Right ventricle myocardium superior (tissue), 1 donor: ENCODE data around the gene ATP5PB. TPM values are rescaled to one million over a fixed set of nuclear protein-coding genes. Genes with fewer than 3 reads are reported as not detected.

Experiments used
- ATAC-seq: fragments of 200-7000 bp; cut with Tn5 transposase; one replicate; pipeline ENCODE4 v1.9.1; 2020; ENCODE audit warnings: mild to moderate bottlenecking; ENCODE audit not compliant: poor library complexity
- DNase-seq: peaks from one replicate; pipeline ENCODE4 v3.0.0-alpha.2; 2020
- intact Hi-C: fragments of 100-400 bp; cut with DNase I; formaldehyde crosslinking; loops from one replicate; pipeline ENCODE4 v1.11.2; 2022
- total RNA-seq: library from RNA; stranded (reverse); fragmentation: NEBNext Ultra II Directional; extraction: Animal tissue kit (Norgen Biotek cat#: 25700); gene quantifications from one replicate; pipeline ENCODE4 v1.2.1, GENCODE V29; 2021
- donor health status: DM: no; HTN: yes; CAD: no; lungs with severe emphysema.

Gene ATP5PB
- total RNA-seq, 1 donor from 2014 or later: 680 TPM

GRCh38 chr1:111442457-111442856, 6.8 kb upstream of the ATP5PB start:
- intact Hi-C loops: no loop called here
- ATAC-seq (no peak), DNase-seq (no peak)

DNA sequence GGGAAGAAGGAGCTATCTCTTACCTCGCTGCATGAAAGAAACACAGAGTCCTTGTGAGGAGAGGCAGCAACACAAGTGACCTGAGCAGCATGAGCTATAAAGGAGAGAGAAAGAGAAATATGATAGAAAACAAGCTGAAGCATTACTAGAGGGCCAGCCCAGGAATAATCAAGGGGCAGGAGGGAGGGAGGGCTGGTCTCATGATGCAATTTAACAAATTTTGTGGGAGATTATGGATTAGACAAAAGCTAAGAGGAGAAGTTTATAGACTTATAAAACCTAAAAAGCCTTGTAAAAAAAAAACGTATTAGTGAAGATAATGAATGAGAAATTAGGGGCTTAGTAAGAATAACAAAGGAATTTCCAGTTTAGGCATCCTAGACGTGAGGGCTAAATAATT, 5.2 kb upstream of the ATP5PB start:
- DNase-seq: no peak
- intact Hi-C loops: no loop called here
- no peak for ATAC-seq

- DNase-seq (no peak), ATAC-seq (no peak)
- intact Hi-C loops: no loop called here
These were observed 2.7 kb upstream of the ATP5PB start for GRCh38 chr1:111446546-111446945.

DNA sequence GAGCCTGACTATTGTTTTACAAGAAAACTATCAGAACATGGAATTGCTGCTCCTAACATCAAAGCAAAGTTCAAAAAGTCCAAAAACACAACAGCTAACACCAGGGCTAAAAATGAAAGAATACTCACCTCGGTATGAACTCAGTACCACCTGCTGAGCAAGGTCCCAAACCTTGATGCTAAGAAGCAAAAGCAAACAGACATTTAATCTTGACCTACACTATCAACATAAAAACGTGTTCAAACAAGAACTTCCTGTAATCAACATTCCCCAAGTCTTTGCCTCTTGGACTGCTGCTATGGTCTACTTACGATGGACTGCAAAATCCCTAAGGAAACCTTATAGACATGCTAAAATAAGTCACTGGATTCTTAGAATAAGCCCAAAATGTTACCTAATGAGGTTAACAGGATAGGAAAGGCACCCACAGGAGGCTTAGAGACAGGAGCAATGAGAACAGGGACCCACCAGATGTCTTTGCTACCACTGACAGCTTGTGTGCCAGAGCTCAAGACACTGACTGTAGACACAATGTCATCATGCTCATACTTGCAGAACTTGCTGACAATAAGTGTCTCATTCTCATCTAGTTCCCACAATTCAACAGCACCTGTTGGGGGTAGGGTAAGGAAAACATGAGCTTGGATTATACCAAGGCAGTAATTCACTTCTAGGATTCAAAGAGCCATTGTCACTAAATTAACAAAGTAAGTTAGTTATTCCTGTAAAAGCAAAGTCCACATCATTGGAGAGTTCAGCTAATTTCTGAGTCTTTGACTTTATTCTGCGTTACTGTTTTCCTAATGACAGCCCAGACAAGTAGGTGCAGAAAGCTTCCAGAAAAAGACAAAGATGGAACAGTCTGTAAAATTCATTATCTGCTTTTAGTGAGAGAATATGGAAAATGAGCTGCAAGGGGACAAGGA, 2.0 kb upstream of the ATP5PB start:
- no peak for ATAC-seq
- no peak for DNase-seq
- intact Hi-C loops: no loop called here

DNA sequence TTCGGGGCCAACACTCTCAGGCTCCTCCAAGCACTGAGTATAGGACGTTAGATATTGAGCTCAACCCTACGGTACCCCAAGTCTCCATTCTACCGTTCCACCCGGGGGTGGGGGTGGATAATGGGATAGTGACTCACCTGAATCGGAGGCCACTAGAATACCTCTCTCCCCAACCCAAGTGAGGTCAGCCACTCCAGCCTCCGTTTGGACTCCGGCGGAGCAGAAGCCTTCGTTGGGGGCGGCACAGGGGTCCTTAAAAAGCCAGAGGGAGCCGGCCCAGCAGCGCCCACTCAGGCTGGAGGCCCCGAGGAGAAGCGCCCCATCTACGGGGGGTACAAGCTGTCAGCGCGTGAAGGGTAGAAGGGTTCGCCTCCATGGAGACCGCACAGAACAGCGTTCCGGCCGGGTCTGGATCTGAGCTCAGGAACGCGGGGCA, 764 bp upstream of the ATP5PB start:
- ATAC-seq (peak; percentile 3), DNase-seq (no peak)
- intact Hi-C loops: no loop called here

- ATAC-seq (no peak), DNase-seq (no peak)
- intact Hi-C loops: no loop called here
These were observed 396 bp downstream of the ATP5PB start for GRCh38 chr1:111449703-111450017.

DNA sequence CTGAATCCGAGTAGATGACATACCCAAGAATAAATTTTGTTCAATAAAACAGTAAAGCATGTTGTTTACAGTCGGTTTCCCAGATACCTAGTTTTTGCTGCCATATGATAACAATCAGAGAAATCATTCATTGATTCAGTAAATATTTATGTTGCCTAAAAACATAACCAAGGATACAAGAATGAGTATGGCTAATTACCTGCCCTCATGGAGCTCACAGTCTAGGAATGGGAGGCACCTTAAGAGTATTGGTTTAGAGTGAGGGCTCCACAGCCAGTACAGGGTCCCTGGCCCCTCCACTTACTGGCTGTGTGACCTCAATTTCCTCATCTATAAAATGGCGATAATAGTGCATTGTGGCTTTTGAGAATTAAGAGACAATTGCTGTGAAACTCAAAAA, 921 bp downstream of the ATP5PB start:
- ATAC-seq (no peak), DNase-seq (no peak)
- intact Hi-C loops: no loop called here

DNA sequence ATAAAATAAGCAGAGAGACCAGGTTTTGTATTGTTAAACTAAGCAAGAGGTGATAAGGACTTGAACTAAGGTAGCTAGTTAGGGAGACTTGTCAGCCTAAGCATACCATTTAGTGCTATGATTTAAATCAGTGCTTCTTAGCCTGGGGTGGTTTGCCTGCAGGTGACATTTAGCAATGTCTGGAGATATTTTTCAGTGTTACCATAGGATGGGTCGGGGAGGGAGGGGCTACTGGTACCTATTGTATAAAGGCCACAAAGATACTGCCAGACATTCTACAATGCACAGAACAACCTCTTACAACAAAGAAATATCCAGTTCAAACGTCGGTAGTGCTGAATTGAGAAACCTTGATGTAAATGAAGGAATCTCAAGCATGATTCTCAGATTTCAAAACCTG, 3.3 kb downstream of the ATP5PB start:
- intact Hi-C loops: no loop called here

GRCh38 chr1:111453706-111454105, 4.4 kb downstream of the ATP5PB start:
- ATAC-seq (no peak), DNase-seq (no peak)
- intact Hi-C loops: no loop called here

More for the DNA sequence above, 3.3 kb downstream of the ATP5PB start:
- ATAC-seq (no peak), DNase-seq (no peak)

- DNase-seq (no peak), ATAC-seq (no peak)
These were observed 5.8 kb downstream of the ATP5PB start for GRCh38 chr1:111454859-111455641.

DNA sequence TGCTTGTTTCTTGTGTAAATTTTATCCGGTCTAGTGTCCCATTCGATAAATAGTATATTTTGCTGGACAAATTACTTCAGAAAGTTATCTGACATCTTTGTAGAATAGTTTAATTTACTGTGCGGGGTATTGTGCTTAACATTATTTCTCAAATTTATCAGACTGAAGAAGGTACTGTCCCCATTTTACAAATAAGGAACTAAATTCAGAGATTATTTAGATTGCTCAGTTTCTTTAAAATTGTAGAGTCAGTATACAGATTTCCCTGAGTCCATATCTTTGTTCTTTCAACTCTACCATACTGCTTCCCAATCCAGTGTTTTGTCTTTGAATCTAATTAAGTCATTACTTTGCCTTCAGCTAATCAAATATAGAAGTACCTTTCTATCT, 6.4 kb downstream of the ATP5PB start:
- DNase-seq (no peak), ATAC-seq (no peak)
- intact Hi-C loops: no loop called here

More at GRCh38 chr1:111454859-111455641, 5.8 kb downstream of the ATP5PB start:
- intact Hi-C loops: no loop called here

DNA sequence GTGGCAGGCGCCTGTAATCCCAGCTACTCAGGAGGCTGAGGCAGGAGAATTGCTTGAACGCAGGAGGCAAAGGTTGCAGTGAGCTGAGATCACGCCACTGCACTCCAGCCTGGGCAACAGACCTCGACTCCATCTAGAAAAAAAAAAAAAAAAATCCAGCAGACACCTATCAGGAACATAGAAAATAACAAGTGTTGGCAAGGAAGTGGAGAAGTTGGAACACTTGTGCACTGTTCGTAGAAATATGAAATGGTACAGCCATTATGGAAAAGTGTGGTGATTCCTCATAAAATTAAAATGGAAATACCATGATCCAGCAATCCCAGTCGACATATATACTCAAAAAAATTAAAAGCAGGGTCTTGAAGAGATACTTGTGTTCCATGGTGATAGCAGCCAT, 12.5 kb downstream of the ATP5PB start:
- DNase-seq (no peak), ATAC-seq (no peak)
- intact Hi-C loops: no loop called here

DNA sequence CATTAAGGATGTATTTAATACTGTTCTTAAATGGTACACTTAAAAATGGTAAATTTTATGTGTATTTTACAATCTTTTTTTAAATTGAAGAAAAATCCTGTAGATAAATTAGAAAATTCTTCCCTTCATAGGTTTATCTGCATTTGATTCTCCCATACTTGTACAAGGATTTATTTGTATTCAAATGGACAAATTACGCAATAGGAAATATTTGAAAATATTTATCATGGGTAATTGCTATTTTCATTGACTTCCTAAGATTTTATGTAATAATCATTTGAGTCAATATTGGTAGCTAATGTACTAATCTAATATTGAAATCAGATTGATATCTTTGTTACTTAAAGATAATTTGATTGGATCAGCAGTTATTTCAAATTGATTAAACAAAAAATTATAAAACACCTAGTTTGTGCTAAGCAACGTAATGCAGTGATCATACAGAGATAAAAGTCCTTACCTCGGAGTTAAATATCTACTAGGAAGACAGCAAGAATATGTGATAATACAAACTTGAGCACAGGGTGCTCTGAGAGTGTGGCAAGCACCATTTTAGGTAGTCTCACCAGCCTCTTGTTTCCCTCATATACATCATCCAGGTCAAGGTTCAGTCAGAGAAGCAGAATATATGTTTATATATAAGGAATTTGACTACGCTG, 13.2 kb downstream of the ATP5PB start:
- ATAC-seq: no peak
- no peak for DNase-seq
- intact Hi-C loops: no loop called here

DNA sequence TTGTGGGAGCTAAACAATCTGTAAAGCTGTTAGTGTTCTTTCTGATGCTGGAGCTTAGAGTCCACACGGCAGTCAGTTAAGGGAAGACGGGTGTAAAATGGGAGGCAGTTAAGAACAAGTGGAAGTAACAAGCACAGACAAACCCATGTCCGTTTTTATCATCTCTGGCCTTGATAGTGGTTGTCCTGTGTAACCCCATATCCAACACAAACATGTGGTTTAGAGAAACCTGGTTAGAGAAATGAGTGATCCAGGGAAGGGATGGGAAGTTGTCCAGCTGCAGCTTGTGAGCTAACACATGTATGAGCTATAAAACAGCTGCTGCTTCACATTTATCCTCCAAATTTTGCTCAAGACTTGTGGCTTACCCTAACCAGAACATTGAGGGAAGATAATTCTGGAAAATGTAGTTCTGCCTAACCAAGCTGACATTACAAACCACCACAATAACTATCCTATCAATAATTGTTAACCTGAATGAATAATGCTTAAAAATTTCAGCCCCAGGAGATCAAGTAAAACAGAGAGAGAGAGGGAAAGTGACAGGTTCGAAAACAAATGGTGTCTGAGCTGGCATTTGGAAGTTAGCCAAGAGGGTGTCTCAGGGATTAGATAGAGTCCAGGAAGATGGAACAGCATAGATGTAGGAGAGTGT, 13.9 kb downstream of the ATP5PB start:
- ATAC-seq (no peak), DNase-seq (no peak)
- intact Hi-C loops: no loop called here

GRCh38 chr1:111465754-111466153, 16.5 kb downstream of the ATP5PB start:
- DNase-seq: no peak
- intact Hi-C loops: no loop called here

GRCh38 chr1:111466480-111466879, 17.2 kb downstream of the ATP5PB start:
- ATAC-seq (no peak), DNase-seq (no peak)
- intact Hi-C loops: no loop called here

More at GRCh38 chr1:111465754-111466153, 16.5 kb downstream of the ATP5PB start:
- no peak for ATAC-seq

- intact Hi-C loops: no loop called here
- no peak for DNase-seq
- ATAC-seq: no peak
These were observed 18.8 kb downstream of the ATP5PB start for GRCh38 chr1:111467865-111468716.

DNA sequence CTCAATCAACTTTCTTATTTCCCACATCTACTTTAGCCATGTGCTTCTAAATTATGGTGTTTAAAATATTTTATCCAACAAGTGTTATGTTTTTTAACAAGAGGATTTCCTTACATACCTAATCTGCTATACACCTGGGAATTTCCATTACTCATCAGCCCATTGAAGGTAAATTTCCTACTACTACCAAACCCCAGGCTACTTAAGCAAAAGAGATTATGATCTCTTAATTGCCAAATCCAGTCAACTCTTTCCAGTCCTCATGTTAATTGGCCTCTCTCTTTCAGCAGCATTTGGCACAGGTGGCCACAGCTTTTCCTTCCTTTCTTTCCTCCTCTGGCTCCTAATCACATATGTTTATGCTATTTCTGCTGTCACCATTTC, 19.4 kb downstream of the ATP5PB start:
- no peak for DNase-seq
- intact Hi-C loops: no loop called here
- no peak for ATAC-seq
